NB4 (cell line): Measurements from ENCODE around the gene RARG.
"Not testable (repeated sequence)": the region's sequence is repeated elsewhere in the genome, so short reads cannot be mapped to it uniquely, and the experiment has no call there.

Source experiments
- DNase-seq: peaks from one replicate; pipeline ENCODE4 v3.0.0; 2010; ENCODE audit warnings: low read depth
- H3K4me3 ChIP-seq: one replicate; pipeline ENCODE4 v1.5.1; 2011; ENCODE audit warnings: mild to moderate bottlenecking, low read depth, low read length, moderate library complexity
- CTCF ChIP-seq: IDR thresholded peaks from one replicate; pipeline ENCODE4 v1.5.1; 2012; ENCODE audit warnings: low read depth, low read length
- MAX ChIP-seq: IDR thresholded peaks from 2 replicates; pipeline ENCODE4 v1.6.1; 2011; ENCODE audit warnings: low read depth, low read length
- MYC ChIP-seq: IDR thresholded peaks from 2 replicates; pipeline ENCODE4 v1.6.1; 2011; ENCODE audit warnings: low read depth, low read length
- POLR2A ChIP-seq: IDR thresholded peaks from 2 replicates; pipeline ENCODE4 v1.6.1; 2011; ENCODE audit warnings: mild to moderate bottlenecking; ENCODE audit not compliant: insufficient read length; ENCODE audit errors: extremely low read depth

Gene RARG

GRCh38 chr12:53171725-53172329 is 60.2 kb downstream of the RARG start:
- H3K4me3 ChIP-seq, result no peak overlapping the region
- TF ChIP-seq MAX, result no peak
- TF ChIP-seq MYC, result no peak
- TF ChIP-seq CTCF, result no peak
- TF ChIP-seq POLR2A, result no peak
- DNase-seq, result no peak

- TF ChIP-seq POLR2A (no peak), MAX (no peak), MYC (no peak), CTCF (no peak)
- no peak for DNase-seq
- H3K4me3 ChIP-seq, result no peak overlapping the region
Measured at GRCh38 chr12:53170876-53171724, 60.9 kb downstream of the RARG start.

GRCh38 chr12:53170215-53170614 is 61.8 kb downstream of the RARG start:
- DNase-seq, result no peak
- H3K4me3 ChIP-seq, result no peak overlapping the region
- TF ChIP-seq CTCF (no peak), MAX (no peak), POLR2A (no peak), MYC (no peak)

GRCh38 chr12:53169644-53170043 is 62.4 kb downstream of the RARG start:
- TF ChIP-seq MAX, result no peak
- TF ChIP-seq MYC, result no peak
- TF ChIP-seq POLR2A, result no peak
- TF ChIP-seq CTCF, result no peak
- DNase-seq, result no peak
- no peak overlapping the region for H3K4me3 ChIP-seq

- no peak overlapping the region for H3K4me3 ChIP-seq
- TF ChIP-seq POLR2A (no peak), MAX (no peak), CTCF (no peak), MYC (no peak)
- no peak for DNase-seq
Measured at GRCh38 chr12:53166837-53167236, 65.2 kb downstream of the RARG start.

GRCh38 chr12:53163008-53163407 is 69.0 kb downstream of the RARG start:
- H3K4me3 ChIP-seq, DNase-seq: not testable (repeated sequence)
